H1 (cell line): ENCODE results near the gene BCAP31. TPM values are rescaled to one million over a fixed set of nuclear protein-coding genes. Genes with fewer than 3 reads are reported as not detected.

Source experiments
- CTCF ChIA-PET: fragments of 300-600 bp; sonication (Branson Sonifier 250); formaldehyde crosslinking; loops from one replicate; lab custom pipeline; 2021; ENCODE audit not compliant: partially characterized antibody; lab: Charles Lee
- POLR2A ChIA-PET: fragments of 300-600 bp; sonication (Branson Sonifier 250); formaldehyde crosslinking; loops from one replicate; lab custom pipeline; 2021; ENCODE audit warnings: inconsistent platforms; ENCODE audit not compliant: partially characterized antibody; lab: Charles Lee
- DNase-seq, 2 experiments: peaks; one replicate each; pipeline versions ENCODE4 v3.0.0 to v3.0.0-alpha.2; 2010 to 2022; ENCODE audit warnings: low spot score in 2 of 2, low read depth in 1 of 2, mixed read lengths in 1 of 2
- FAIRE-seq: peaks from 2 replicates; lab custom pipeline; 2011; peaks lifted over from hg19 to GRCh38; lab: Jason Lieb, UNC
- H2AFZ ChIP-seq: 2 replicates; pipeline ENCODE4 v1.8.1; 2012; ENCODE audit warnings: low read length, inconsistent platforms
- H2AK5ac ChIP-seq: 2 replicates; pipeline ENCODE4 v1.6.1; 2013; ENCODE audit warnings: low read depth, low read length
- H2BK120ac ChIP-seq: replicated peaks from 2 replicates; pipeline ENCODE3; 2013; ENCODE audit warnings: low read depth, low read length, inconsistent platforms
- H2BK12ac ChIP-seq: 2 replicates; pipeline ENCODE4 v1.6.1; 2013; ENCODE audit warnings: low read depth, low read length
- H2BK15ac ChIP-seq: 2 replicates; pipeline ENCODE4 v1.6.1; 2013; ENCODE audit warnings: low read length
- H2BK20ac ChIP-seq: 2 replicates; pipeline ENCODE4 v1.6.1; 2013; ENCODE audit warnings: low read length
- H2BK5ac ChIP-seq: 2 replicates; pipeline ENCODE4 v1.6.1; 2013; ENCODE audit warnings: low read depth, low read length
- H3K14ac ChIP-seq: 2 replicates; pipeline ENCODE4 v1.6.1; 2013; ENCODE audit warnings: inconsistent platforms; ENCODE audit not compliant: insufficient read length
- H3K18ac ChIP-seq: 2 replicates; pipeline ENCODE4 v1.6.1; 2013; ENCODE audit warnings: low read length; ENCODE audit errors: extremely low read depth
- H3K23ac ChIP-seq: 2 replicates; pipeline ENCODE4 v1.6.1; 2013; ENCODE audit warnings: inconsistent platforms; ENCODE audit not compliant: insufficient read length
- H3K23me2 ChIP-seq: 2 replicates; pipeline ENCODE4 v1.6.1; 2013; ENCODE audit warnings: low read depth, low read length
- H3K27ac ChIP-seq: 2 replicates; pipeline ENCODE4 v1.6.1; 2011; ENCODE audit warnings: low read depth, low read length, inconsistent platforms
- H3K27me3 ChIP-seq, 4 experiments: replicated peaks in 1 of 4; 1 replicate in 1 of 4; 2 replicates in 3 of 4; pipeline versions ENCODE4 v1.6.1 to v1.8.1; 2011 to 2013; ENCODE audit warnings: low read length in 3 of 4, mild to moderate bottlenecking in 3 of 4, inconsistent platforms in 2 of 4, mixed read lengths in 2 of 4, moderate library complexity in 1 of 4; ENCODE audit not compliant: control insufficient read depth in 3 of 4, insufficient read depth in 3 of 4; ENCODE audit errors: extremely low read depth in 1 of 4
- H3K36me3 ChIP-seq, 4 experiments: 2 replicates each; pipeline versions ENCODE4 v1.6.1 to v1.8.1; 2011 to 2013; ENCODE audit warnings: mild to moderate bottlenecking in 4 of 4, low read length in 3 of 4, moderate library complexity in 2 of 4, control low read depth in 1 of 4, inconsistent platforms in 1 of 4; ENCODE audit not compliant: insufficient read depth in 4 of 4, control insufficient read depth in 2 of 4
- H3K4ac ChIP-seq: replicated peaks from 2 replicates; pipeline ENCODE3; 2013; ENCODE audit warnings: low read length, low read depth, mixed read lengths, inconsistent platforms; ENCODE audit not compliant: insufficient read length
- H3K4me1 ChIP-seq, 4 experiments: replicated peaks in 1 of 4; 1 replicate in 1 of 4; 2 replicates in 3 of 4; pipeline versions ENCODE4 v1.6.1 to v1.8.1; 2011 to 2013; ENCODE audit warnings: low read length in 3 of 4, inconsistent platforms in 2 of 4, mixed read lengths in 1 of 4; ENCODE audit not compliant: insufficient read depth in 4 of 4, control insufficient read depth in 3 of 4
- H3K4me2 ChIP-seq, 2 experiments: 2 replicates each; pipeline versions ENCODE4 v1.6.1 to v1.8.1; 2011 to 2013; ENCODE audit warnings: low read depth in 2 of 2, low read length in 2 of 2, control low read depth in 1 of 2, inconsistent platforms in 1 of 2, mild to moderate bottlenecking in 1 of 2; ENCODE audit not compliant: insufficient read depth in 1 of 2
- H3K4me3 ChIP-seq, 4 experiments: fragments of 200-600, 300-600 bp in 1 of 4; sonication (generic), shearing (Covaris generic), sonication (Bioruptor Twin) in 1 of 4; 2 replicates each; pipeline versions ENCODE4 v1.5.1 to v1.8.1; 2011 to 2016; ENCODE audit warnings: low read length in 4 of 4, low read depth in 3 of 4, control low read depth in 2 of 4, inconsistent platforms in 2 of 4, mild to moderate bottlenecking in 2 of 4, mixed read lengths in 1 of 4, moderate library complexity in 1 of 4; ENCODE audit not compliant: insufficient read depth in 2 of 4; ENCODE audit errors: extremely low read depth in 1 of 4
- H3K56ac ChIP-seq: replicated peaks from 2 replicates; pipeline ENCODE3; 2013; ENCODE audit warnings: low read depth, mild to moderate bottlenecking, mixed read lengths, low read length, inconsistent platforms; ENCODE audit not compliant: insufficient read length
- H3K79me1 ChIP-seq: 2 replicates; pipeline ENCODE4 v1.6.1; 2013; ENCODE audit warnings: low read depth, low read length, control low read depth
- H3K79me2 ChIP-seq, 2 experiments: 2 replicates each; pipeline versions ENCODE4 v1.6.1 to v1.8.1; 2012 to 2013; ENCODE audit warnings: low read length in 2 of 2, mild to moderate bottlenecking in 2 of 2, inconsistent platforms in 1 of 2; ENCODE audit not compliant: insufficient read depth in 2 of 2, control insufficient read depth in 1 of 2
- H3K9ac ChIP-seq, 4 experiments: replicated peaks in 1 of 4; 1 replicate in 1 of 4; 2 replicates in 3 of 4; pipeline versions ENCODE4 v1.6.1 to v1.8.1; 2011 to 2013; ENCODE audit warnings: low read depth in 3 of 4, low read length in 3 of 4, control low read depth in 2 of 4, mild to moderate bottlenecking in 2 of 4, moderate library complexity in 2 of 4, inconsistent platforms in 1 of 4; ENCODE audit errors: extremely low read depth in 1 of 4
- H3K9me3 ChIP-seq, 2 experiments: 2 replicates each; pipeline versions ENCODE4 v1.6.1 to v1.8.1; 2012 to 2013; ENCODE audit warnings: mild to moderate bottlenecking in 2 of 2, moderate library complexity in 2 of 2, control low read depth in 1 of 2, inconsistent platforms in 1 of 2, low read depth in 1 of 2, low read length in 1 of 2, mixed read lengths in 1 of 2; ENCODE audit not compliant: insufficient read depth in 2 of 2
- H4K20me1 ChIP-seq, 2 experiments: replicated peaks in 1 of 2; 2 replicates each; pipeline versions ENCODE3 to v1.8.1; 2011 to 2013; ENCODE audit warnings: inconsistent platforms in 2 of 2, low read length in 2 of 2, mild to moderate bottlenecking in 1 of 2; ENCODE audit not compliant: insufficient read depth in 2 of 2, control insufficient read depth in 1 of 2
- H4K5ac ChIP-seq: 2 replicates; pipeline ENCODE4 v1.6.1; 2013; ENCODE audit warnings: low read length, low read depth, mixed read lengths, inconsistent platforms; ENCODE audit not compliant: insufficient read length
- H4K8ac ChIP-seq: 2 replicates; pipeline ENCODE4 v1.8.0; 2013; ENCODE audit warnings: mild to moderate bottlenecking, moderate library complexity, low read length, inconsistent platforms; ENCODE audit not compliant: insufficient read depth; ENCODE audit errors: extremely low read depth
- H4K91ac ChIP-seq: replicated peaks from 2 replicates; pipeline ENCODE3; 2013; ENCODE audit warnings: low read length, mixed read lengths, inconsistent platforms; ENCODE audit not compliant: insufficient read length
- CTCF ChIP-seq, 3 experiments: IDR thresholded peaks; 1 replicate in 2 of 3; 2 replicates in 1 of 3; pipeline versions ENCODE4 v1.5.1 to v1.6.1; 2011; ENCODE audit warnings: low read length in 3 of 3, mild to moderate bottlenecking in 3 of 3, inconsistent platforms in 2 of 3, low read depth in 1 of 3, moderate library complexity in 1 of 3; ENCODE audit not compliant: insufficient read depth in 1 of 3; ENCODE audit errors: control extremely low read depth in 1 of 3
- GABPA ChIP-seq: IDR thresholded peaks from 2 replicates; pipeline ENCODE4 v1.6.1; 2011; ENCODE audit warnings: mild to moderate bottlenecking, low read length, moderate library complexity, borderline replicate concordance; ENCODE audit not compliant: insufficient read depth
- GTF2F1 ChIP-seq: IDR thresholded peaks from 2 replicates; pipeline ENCODE4 v1.6.1; 2012; ENCODE audit warnings: low read depth, low read length, improper control_type of control experiment, borderline replicate concordance
- HDAC2 ChIP-seq, 2 experiments: fragments of 300-600 bp in 1 of 2; sonication (generic) in 1 of 2; IDR thresholded peaks; 2 replicates each; pipeline ENCODE4 v1.6.1; 2011 to 2012; ENCODE audit warnings: low read depth in 2 of 2, low read length in 2 of 2, mild to moderate bottlenecking in 2 of 2, moderate library complexity in 2 of 2, borderline replicate concordance in 1 of 2, inconsistent platforms in 1 of 2
- JUND ChIP-seq: IDR thresholded peaks from 2 replicates; pipeline ENCODE4 v1.6.1; 2011; ENCODE audit warnings: mild to moderate bottlenecking, improper control_type of control experiment, low read length
- KDM1A ChIP-seq: fragments of 200-600, 300-600 bp; sonication (generic); IDR thresholded peaks from 2 replicates; pipeline ENCODE4 v1.7.1; 2016; ENCODE audit warnings: mild to moderate bottlenecking, low read length, borderline replicate concordance
- NRF1 ChIP-seq: IDR thresholded peaks from 2 replicates; pipeline ENCODE4 v1.6.1; 2011; ENCODE audit warnings: mild to moderate bottlenecking, low read depth, low read length, improper control_type of control experiment
- RBBP5 ChIP-seq: IDR thresholded peaks from 2 replicates; pipeline ENCODE4 v1.7.1; 2012; ENCODE audit warnings: low read depth, mild to moderate bottlenecking, inconsistent platforms, low read length, moderate library complexity, borderline replicate concordance
- RXRA ChIP-seq: IDR thresholded peaks from 2 replicates; pipeline ENCODE4 v1.6.1; 2011; ENCODE audit warnings: low read depth, mild to moderate bottlenecking, low read length, moderate library complexity; ENCODE audit not compliant: insufficient read depth
- TAF7 ChIP-seq: optimal IDR thresholded peaks from 2 replicates; pipeline ENCODE3; 2011; ENCODE audit warnings: low read depth, mild to moderate bottlenecking, inconsistent platforms, low read length, moderate library complexity, borderline replicate concordance
- ZNF274 ChIP-seq: IDR thresholded peaks from 2 replicates; pipeline ENCODE4 v1.7.0; 2012; ENCODE audit warnings: low read length, borderline replicate concordance; ENCODE audit errors: extremely low read depth
- WGBS, 2 experiments: shearing (Covaris generic) in 1 of 2; methylation state at CpG; one replicate each; pipeline versions ENCODE4 v1.1.6 to v1.1.7; 2013 to 2015; ENCODE audit warnings: low lambda C conversion rate in 2 of 2, mixed read lengths in 2 of 2, inconsistent platforms in 1 of 2, low coverage in 1 of 2, missing lambda C conversion rate in 1 of 2; ENCODE audit not compliant: insufficient replicate concordance in 2 of 2, insufficient coverage in 1 of 2, insufficient read length in 1 of 2; ENCODE audit errors: extremely low coverage in 1 of 2, missing lambda C conversion rate in 1 of 2; 5-methylcytosine and 5-hydroxymethylcytosine counted together
- polyA plus RNA-seq, 7 experiments: library from polyadenylated mRNA; depleted of rRNA in 3 of 7; stranded (reverse) in 5 of 7; unstranded in 2 of 7; fragments of >200 nt in 5 of 7; fragments of 200-250 nt in 2 of 7; gene quantifications; 1 replicate in 5 of 7; 2 replicates in 1 of 7; 4 replicates in 1 of 7; pipeline versions ENCODE4 v1.2.1 to v1.2.3, GENCODE V29; 2011 to 2013; ENCODE audit warnings: missing spikeins in 2 of 7, mixed read lengths in 2 of 7
- total RNA-seq: library from RNA; stranded (reverse); fragmentation: NEBNext Ultra II Directional; extraction: Animal tissue kit (Norgen Biotek cat#: 25700); gene quantifications from 2 replicates; pipeline ENCODE4 v1.2.1, GENCODE V29; 2021

BCAP31 gene
- total and polyA plus RNA-seq, 2 of the 8 experiments (the other 6 are each of a cell fraction or from before 2014, with no cell fraction given) = 136 to 159 TPM

- no peak overlapping the region for H2BK20ac ChIP-seq
- no peak overlapping the region for H2BK5ac ChIP-seq
- no peak overlapping the region for H2BK12ac ChIP-seq
- CTCF ChIA-PET = interaction anchor here (1.3 to 28.7 kb wide), 3 partner anchors 9 to 119 kb away, joined by 4 to 408 read pairs (median 44); partner anchors contain the start of gene DUSP9
- no peak overlapping the region for H3K18ac ChIP-seq
- H3K4me2 ChIP-seq = no peak overlapping the region
- no peaks in the 10 kb centered on the region for H3K36me3 ChIP-seq
- H3K14ac ChIP-seq = no peak overlapping the region
- H3K4me3 ChIP-seq = no peak overlapping the region
- H4K5ac ChIP-seq = no peak overlapping the region
- no peak overlapping the region for H3K4ac ChIP-seq
- no peak overlapping the region for H4K91ac ChIP-seq
- H3K9me3 ChIP-seq = no peaks in the 10 kb centered on the region
- FAIRE-seq (no peak), DNase-seq (no peak)
- H3K9ac ChIP-seq = no peak overlapping the region
- H4K8ac ChIP-seq = no peak overlapping the region
- no peak overlapping the region for H2BK15ac ChIP-seq
- no peaks in the 10 kb centered on the region for H3K79me2 ChIP-seq
- no peak overlapping the region for H2BK120ac ChIP-seq
- no peaks in the 10 kb centered on the region for H3K23me2 ChIP-seq
- 88% methylated on average over 3 of the region's 3 CpGs; no CpG with 5 or more reads in 1 of the 2 experiments for WGBS, 2 experiments
- no peaks in the 10 kb centered on the region for H3K79me1 ChIP-seq
- no peak overlapping the region for H3K27ac ChIP-seq
- no peak overlapping the region for H3K23ac ChIP-seq
- H3K27me3 ChIP-seq = no peaks in the 10 kb centered on the region
- H2AK5ac ChIP-seq = no peak overlapping the region
- POLR2A ChIA-PET = no interaction called here
- no peaks in the 10 kb centered on the region for H3K4me1 ChIP-seq
- no peaks in the 10 kb centered on the region for H4K20me1 ChIP-seq
- H3K56ac ChIP-seq = no peak overlapping the region
- no peak overlapping the region for H2AFZ ChIP-seq
- TF ChIP-seq RBBP5 = no peak
- TF ChIP-seq RXRA = no peak
- no peak for TF ChIP-seq TAF7
- no peak for TF ChIP-seq NRF1
- no peak for TF ChIP-seq JUND
- no peak for TF ChIP-seq HDAC2 (IDR thresholded peaks at IDR 0.05; ENCODE audit: borderline replicate concordance in 1 of 2, low read depth in 2 of 2, low read length in 2 of 2)
- TF ChIP-seq CTCF (IDR thresholded peaks at IDR 0.05; ENCODE audit: control extremely low read depth in 1 of 3, insufficient read depth in 1 of 3, low read depth in 1 of 3, low read length in 3 of 3) = no peak
- TF ChIP-seq KDM1A = no peak
- no peak for TF ChIP-seq GABPA
- TF ChIP-seq GTF2F1 = no peak
- TF ChIP-seq ZNF274 = no peak
These were observed 64.9 kb downstream of the BCAP31 start for GRCh38 chrX:153659268-153659667.
